Ectodermal cell (in vitro differentiated cells): Measurements from ENCODE around the gene SCNM1. TPM values are rescaled to one million over a fixed set of nuclear protein-coding genes. Genes with fewer than 3 reads are reported as not detected.

ENCODE experiments used
- H3K27ac ChIP-seq: 2 replicates; pipeline ENCODE4 v1.7.0; 2013; ENCODE audit warnings: mild to moderate bottlenecking, low read depth, low read length; ENCODE audit not compliant: insufficient read depth, poor library complexity, severe bottlenecking
- H3K27me3 ChIP-seq: 2 replicates; pipeline ENCODE4 v1.7.0; 2013; ENCODE audit warnings: mild to moderate bottlenecking, low read length; ENCODE audit not compliant: insufficient read depth, control insufficient read depth, poor library complexity, severe bottlenecking
- H3K36me3 ChIP-seq: one replicate; pipeline ENCODE4 v1.7.0; 2013; ENCODE audit warnings: low read length; ENCODE audit not compliant: control insufficient read depth, insufficient read depth
- H3K4me1 ChIP-seq: one replicate; pipeline ENCODE4 v1.7.0; 2013; ENCODE audit warnings: low read length; ENCODE audit not compliant: control insufficient read depth, insufficient read depth
- H3K4me3 ChIP-seq: 2 replicates; pipeline ENCODE4 v1.7.0; 2013; ENCODE audit warnings: low read depth, low read length, control low read depth; ENCODE audit not compliant: insufficient read depth
- H3K9me3 ChIP-seq: 2 replicates; pipeline ENCODE4 v1.7.0; 2013; ENCODE audit warnings: mild to moderate bottlenecking, low read length, moderate library complexity; ENCODE audit not compliant: control insufficient read depth
- WGBS, 2 experiments: methylation state at CpG; one replicate each; pipeline ENCODE4 v1.1.7; 2013; ENCODE audit warnings: missing lambda C conversion rate in 2 of 2; 5-methylcytosine and 5-hydroxymethylcytosine counted together
- polyA plus RNA-seq, 4 experiments: library from polyadenylated mRNA; stranded (reverse); fragments of 50-300 nt; gene quantifications; one replicate each; pipeline ENCODE4 v1.2.3, GENCODE V29; 2013

Gene SCNM1, protein sequence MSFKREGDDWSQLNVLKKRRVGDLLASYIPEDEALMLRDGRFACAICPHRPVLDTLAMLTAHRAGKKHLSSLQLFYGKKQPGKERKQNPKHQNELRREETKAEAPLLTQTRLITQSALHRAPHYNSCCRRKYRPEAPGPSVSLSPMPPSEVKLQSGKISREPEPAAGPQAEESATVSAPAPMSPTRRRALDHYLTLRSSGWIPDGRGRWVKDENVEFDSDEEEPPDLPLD
- 41.6 TPM for polyA plus RNA-seq (2013, experiment 1 of 4)
- polyA plus RNA-seq (2013, experiment 2 of 4), result 40.0 TPM
- 39.3 TPM for polyA plus RNA-seq (2013, experiment 3 of 4)
- 42.8 TPM for polyA plus RNA-seq (2013, experiment 4 of 4)

DNA sequence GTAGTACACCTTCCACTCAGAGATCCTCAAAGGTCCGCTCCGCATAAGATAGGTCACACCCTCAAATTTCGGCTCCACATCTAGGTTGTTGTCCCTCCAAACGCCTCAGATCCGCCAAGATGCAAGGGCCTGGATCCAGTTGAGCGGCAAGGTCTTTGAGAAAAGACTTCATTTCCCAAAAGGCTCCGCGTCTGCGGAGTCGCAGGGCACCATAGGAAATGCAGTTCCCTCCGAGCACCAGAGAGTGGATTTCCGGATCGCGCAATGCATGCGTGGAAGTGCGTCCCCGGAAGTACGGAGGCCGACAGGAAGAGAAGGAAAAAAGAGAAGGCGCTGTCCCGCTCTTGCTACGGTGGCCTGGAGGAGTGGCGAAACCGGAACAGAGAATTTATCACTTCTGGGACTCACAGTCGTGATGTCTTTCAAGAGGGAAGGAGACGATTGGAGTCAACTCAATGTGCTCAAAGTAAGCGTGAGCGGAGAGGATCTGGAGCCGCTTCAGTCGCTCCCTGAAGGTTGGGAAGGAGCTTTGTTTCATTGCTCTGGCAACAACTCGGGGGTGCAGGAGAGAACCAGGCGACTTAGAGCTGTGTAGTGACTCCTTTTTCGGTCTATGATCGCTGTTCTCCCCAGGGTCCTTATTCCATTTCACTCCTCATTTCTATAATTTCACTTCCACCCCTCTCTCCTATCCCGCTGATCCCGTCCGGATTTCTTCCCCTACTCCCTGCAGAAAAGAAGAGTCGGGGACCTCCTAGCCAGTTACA, at the start of gene SCNM1, which contains the start of gene LYSMD1:
SCNM1 (plus strand) TSS at position 407 of the 767 bp plus-strand sequence; CDS start at position 416, 9 bp downstream.
LYSMD1 (minus strand) TSS at position 165 of the 767 bp plus-strand sequence. CDS start 644 bp downstream, outside the sequence.
- H3K4me1 ChIP-seq, result peaks cover 16% of the 10 kb centered on the region
- peak within 1 kb of the TSS; percentile 95 for H3K4me3 ChIP-seq
- 0% methylated on average over 38 of the region's 38 CpGs for WGBS, 2 experiments
- no peaks in the 10 kb centered on the region for H3K9me3 ChIP-seq
- H3K36me3 ChIP-seq, result peaks cover 7% of the 10 kb centered on the region
- peak within 1 kb of the TSS; percentile 72 for H3K27ac ChIP-seq
- no peaks in the 10 kb centered on the region for H3K27me3 ChIP-seq

DNA sequence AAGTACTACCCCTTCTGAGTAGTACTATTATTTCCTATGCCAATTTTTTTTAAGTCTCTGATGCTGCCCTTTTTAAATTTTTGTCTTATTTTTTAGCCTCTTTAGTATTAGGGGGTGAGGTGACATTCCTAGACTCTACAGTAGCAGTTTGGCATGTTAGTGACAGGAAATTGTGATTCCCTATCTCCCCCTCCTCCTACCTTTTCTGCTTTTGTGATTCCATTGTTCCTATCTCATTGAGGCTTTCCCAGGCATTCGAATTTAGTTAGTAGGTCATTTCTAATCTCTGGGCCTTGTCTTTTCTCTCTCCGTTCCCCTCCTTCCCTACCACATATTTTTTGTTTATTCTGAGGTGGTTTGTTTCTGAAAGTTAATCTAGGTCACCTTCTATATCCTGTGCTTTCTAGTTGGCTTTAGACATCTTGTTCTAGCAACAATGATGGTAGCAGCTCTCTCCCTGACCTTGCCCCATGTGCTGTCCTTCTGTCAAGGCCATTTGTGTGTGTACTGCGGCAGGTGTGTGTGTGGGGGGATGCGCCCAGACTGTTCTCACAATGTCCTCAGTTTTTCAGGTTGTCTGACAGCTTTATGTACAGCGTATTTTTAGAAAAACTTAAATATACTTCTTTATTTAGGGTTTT, 41.1 kb upstream of the SCNM1 start:
- no peaks in the 10 kb centered on the region for H3K9me3 ChIP-seq
- H3K27me3 ChIP-seq, result no peaks in the 10 kb centered on the region
- no peaks in the 10 kb centered on the region for H3K4me1 ChIP-seq
- H3K36me3 ChIP-seq, result no peaks in the 10 kb centered on the region
- no peak overlapping the region for H3K27ac ChIP-seq
- H3K4me3 ChIP-seq, result no peak overlapping the region
- 69 to 77% methylated on average over 3 to 5 of the region's 5 CpGs for WGBS, 2 experiments

DNA sequence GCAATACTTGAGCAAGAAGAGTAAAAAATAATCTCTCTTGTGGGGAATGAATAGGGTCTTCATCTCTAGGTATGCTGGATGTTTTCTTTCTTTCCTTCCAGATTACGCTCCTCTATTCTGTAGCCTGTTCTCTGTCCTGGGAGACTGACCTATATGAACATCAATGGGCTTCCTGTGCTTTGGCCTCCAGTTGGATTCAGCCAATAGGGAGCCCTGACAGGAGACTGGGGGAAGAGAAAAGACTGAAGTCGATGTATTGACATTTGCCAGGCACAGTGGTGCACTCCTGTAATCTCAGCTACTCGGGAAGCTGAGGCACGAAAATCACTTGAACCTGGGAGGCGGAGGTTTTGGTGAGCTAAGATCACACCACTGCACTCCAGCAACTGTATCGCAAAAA, 37.1 kb upstream of the SCNM1 start:
- Histone ChIP-seq H3K36me3 (no peaks in the 10 kb centered on the region), H3K27ac (no peak overlapping the region), H3K4me3 (no peak overlapping the region), H3K9me3 (no peaks in the 10 kb centered on the region), H3K27me3 (peaks cover 32% of the 10 kb centered on the region), H3K4me1 (peaks cover 11% of the 10 kb centered on the region)
- whole genome bisulfite sequencing, 2 experiments, result 77 to 82% methylated on average over 6 of the region's 6 CpGs

DNA sequence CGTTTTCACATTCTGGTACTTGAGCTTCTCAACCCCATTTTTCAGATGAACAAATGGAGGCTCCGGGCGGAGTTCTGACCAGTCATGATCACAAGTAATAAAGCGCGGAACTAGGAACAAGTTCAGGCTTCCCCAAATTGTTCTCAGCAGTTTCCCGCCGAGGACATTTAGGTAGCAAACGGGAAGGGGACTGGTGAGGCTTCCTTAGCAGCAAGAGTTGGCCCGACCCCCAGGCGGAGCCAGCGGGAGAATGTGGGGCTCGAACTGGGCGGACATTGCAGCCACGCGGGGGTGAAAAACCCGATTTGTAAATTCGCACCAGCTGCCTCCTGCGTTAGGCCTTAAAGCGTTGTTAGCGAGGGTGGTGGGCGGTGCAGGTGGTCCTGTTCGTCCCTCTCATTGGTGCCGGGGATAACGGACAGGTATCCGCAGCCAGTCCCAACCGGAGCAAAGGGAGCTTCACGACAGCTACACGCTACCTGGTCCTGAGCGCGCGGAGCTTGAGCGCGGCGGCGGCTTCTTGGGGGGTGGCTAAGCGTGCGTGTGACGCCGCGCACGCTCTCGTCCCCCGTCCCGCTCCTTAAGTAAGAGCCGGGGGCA, 34.9 kb upstream of the SCNM1 start:
- peak overlapping the region; percentile 33 for H3K4me3 ChIP-seq

DNA sequence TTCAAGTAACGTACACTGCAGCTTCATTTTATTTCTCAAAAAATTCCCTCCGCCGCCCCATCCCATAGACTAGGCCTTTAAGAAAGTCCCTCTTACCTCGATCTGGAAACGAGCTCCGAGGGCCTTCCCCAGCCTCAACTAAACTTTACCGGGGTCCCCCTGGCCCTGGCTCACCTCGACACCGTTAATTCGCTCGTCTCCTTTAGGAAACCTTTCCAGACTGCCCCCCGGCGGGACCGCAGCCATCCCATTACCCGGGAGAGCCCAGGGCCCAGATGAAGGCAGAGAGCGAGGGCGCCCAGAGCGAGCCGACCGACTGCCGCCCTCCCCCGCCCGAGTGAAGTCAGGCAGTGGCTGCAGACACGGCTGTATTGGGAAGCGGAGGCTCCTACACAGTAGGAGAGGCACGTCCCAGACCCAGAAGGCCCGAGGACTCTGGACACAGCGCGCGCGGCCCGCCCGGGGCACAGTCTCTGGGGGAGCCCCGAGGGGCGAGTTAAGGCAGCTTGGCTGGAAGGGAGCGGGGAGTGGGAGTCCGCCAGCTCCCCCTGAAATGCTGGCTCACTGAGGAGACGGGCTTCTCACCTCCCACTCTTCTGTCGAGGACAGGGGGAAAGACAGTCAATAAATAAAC, 34.1 kb upstream of the SCNM1 start:
- H3K4me1 ChIP-seq, result peaks cover 11% of the 10 kb centered on the region
- H3K36me3 ChIP-seq, result peaks cover 5% of the 10 kb centered on the region
- peaks cover 32% of the 10 kb centered on the region for H3K27me3 ChIP-seq
- no peak overlapping the region for H3K27ac ChIP-seq
- peak overlapping the region; percentile 33 for H3K4me3 ChIP-seq
- WGBS, 2 experiments, result 33 to 35% methylated on average over 39 of the region's 39 CpGs
- H3K9me3 ChIP-seq, result no peaks in the 10 kb centered on the region

More for the DNA sequence above, 34.9 kb upstream of the SCNM1 start:
- Histone ChIP-seq H3K27ac (no peak overlapping the region), H3K27me3 (peaks cover 32% of the 10 kb centered on the region), H3K4me1 (peaks cover 11% of the 10 kb centered on the region), H3K9me3 (no peaks in the 10 kb centered on the region), H3K36me3 (peaks cover 5% of the 10 kb centered on the region)
- 15 to 16% methylated on average over 45 of the region's 45 CpGs for WGBS, 2 experiments

DNA sequence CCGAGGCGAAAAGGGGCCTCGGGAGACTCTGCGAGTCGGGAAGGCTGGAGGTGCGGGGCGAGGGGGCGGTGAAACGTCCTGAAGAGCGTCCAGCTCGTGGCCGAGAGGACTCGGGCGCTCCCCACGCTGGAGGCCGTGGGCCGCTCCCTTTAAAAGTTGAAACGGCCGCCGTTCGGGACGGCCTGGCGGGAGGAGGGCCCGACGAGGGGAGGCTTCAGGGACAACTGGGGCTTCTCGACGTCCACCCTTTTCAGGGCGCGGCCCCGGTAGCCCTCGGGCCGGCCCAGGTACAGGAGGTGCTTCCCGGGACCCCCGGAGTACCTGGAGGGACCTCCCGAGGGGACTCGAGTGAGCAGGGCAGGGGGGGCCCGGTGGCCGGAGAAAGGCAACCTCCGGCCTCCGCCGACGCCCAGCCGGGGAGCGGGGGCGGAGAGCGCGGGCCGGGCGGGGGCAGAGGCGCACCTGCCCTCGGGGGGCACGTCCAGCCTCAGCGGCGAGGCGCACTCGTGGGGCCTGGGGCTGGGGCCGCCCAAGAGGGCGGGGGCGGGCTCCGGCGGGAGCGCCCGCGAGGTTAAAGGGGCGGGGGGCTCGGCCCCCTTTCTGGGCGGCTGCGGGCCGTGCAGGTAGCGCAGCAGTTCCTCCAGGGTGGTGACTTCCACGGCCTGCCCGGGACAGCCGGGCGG, 33.5 kb upstream of the SCNM1 start:
- H3K27ac ChIP-seq, result no peak overlapping the region
- peaks cover 32% of the 10 kb centered on the region for H3K27me3 ChIP-seq
- WGBS, 2 experiments, result 72 to 76% methylated on average over 74 of the region's 74 CpGs
- no peak overlapping the region for H3K4me3 ChIP-seq
- H3K4me1 ChIP-seq, result peaks cover 11% of the 10 kb centered on the region
- H3K9me3 ChIP-seq, result no peaks in the 10 kb centered on the region
- peaks cover 5% of the 10 kb centered on the region for H3K36me3 ChIP-seq

DNA sequence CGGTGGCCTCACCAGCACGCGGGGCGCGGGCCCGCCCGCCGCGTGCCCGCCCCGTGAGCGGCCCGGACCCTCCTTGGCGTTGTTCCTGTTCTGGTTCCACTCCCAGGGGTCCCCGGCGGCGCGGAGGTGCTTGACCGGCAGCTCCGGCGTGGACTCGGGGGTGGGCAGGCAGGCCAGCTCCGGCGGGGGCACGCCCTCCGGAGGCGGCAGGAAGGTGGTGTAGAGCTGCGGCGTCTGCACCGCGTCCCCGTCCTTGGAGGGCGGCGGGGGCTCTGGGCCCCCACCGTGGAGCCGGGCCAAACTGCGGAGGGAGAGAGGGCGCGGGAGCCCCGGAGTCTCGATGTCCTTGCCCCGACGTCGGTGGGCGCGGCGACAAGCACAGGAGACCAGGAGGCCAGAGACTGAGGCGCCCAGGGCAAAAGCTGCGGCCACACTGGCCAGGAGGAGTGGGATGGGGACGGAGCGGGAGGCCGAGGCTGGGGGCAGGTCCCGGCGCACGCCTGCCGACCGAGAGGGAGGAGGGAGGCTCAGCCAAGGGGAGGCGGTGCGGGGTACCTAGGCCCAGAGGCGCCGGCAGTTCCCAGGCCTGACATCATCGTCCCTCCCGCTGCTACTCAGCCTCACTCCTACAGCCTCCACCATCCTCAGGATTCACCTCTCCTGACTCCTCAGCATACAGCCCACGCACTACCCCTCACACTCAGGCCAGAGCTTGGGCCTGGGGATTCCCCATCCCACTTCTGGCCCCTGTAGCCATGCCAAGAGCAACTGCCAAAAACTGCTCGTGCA, 32.7 kb upstream of the SCNM1 start:
- Histone ChIP-seq H3K27me3 (peaks cover 32% of the 10 kb centered on the region), H3K4me3 (no peak overlapping the region)
- 70 to 79% methylated on average over 65 of the region's 65 CpGs for WGBS, 2 experiments

DNA sequence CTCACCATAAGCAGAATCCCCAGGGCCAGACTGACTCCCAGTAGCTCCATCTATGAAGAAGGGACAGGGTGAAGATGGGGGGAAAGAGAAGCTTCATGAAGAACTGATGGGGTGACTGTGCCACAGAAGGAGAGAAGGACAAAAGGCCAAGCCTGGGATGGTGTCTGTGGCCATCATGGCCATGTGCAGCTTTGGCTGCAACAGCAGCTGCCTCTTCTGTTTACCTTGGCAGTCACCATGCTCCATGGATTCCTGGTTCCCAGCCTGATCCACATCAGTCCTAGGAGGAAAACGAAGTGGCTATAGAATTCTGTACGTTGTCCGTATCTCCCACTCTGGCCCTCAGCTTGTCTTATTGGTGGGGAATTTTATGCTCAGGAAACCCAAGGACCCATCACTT, 31.5 kb upstream of the SCNM1 start:
- H3K9me3 ChIP-seq, result no peaks in the 10 kb centered on the region
- H3K4me1 ChIP-seq, result peaks cover 11% of the 10 kb centered on the region
- 95 to 96% methylated on average over 3 of the region's 3 CpGs for WGBS, 2 experiments
- H3K27ac ChIP-seq, result no peak overlapping the region
- peaks cover 5% of the 10 kb centered on the region for H3K36me3 ChIP-seq
- no peak overlapping the region for H3K4me3 ChIP-seq
- peaks cover 32% of the 10 kb centered on the region for H3K27me3 ChIP-seq

More for the DNA sequence above, 32.7 kb upstream of the SCNM1 start:
- Histone ChIP-seq H3K9me3 (no peaks in the 10 kb centered on the region), H3K27ac (no peak overlapping the region), H3K4me1 (peaks cover 11% of the 10 kb centered on the region), H3K36me3 (peaks cover 5% of the 10 kb centered on the region)
